HepG2 (cell line): ENCODE results near the gene ISLR. TPM values are rescaled to one million over a fixed set of nuclear protein-coding genes. Genes with fewer than 3 reads are reported as not detected.

ENCODE experiments used
- ATAC-seq: fragments of 200-7000 bp; cut with Tn5 transposase; 3 replicates; pipeline ENCODE4 v1.9.1; 2020; ENCODE audit warnings: mild to moderate bottlenecking, moderate library complexity
- BruUV-seq: library from RNA; stranded (reverse); fragments of 400-500 nt; replicated peaks from 2 replicates; lab custom pipeline; 2021; lab: Mats Ljungman, UMichigan
- CTCF ChIA-PET: fragments of 300-600 bp; formaldehyde crosslinking; extraction: SDS; loops from one replicate; lab custom pipeline; 2021; ENCODE audit warnings: low total read pairs, inconsistent platforms, low intra/inter-chr PET ratio; lab: Yijun Ruan, JAX
- POLR2A ChIA-PET: fragments of 350-600 bp; sonication (Branson Sonifier 250); formaldehyde crosslinking; loops from one replicate; lab custom pipeline; 2020; ENCODE audit warnings: antibody characterized with exemption, inconsistent platforms; lab: Yijun Ruan, JAX
- DNase-seq: peaks from one replicate; pipeline ENCODE4 v3.0.0-alpha.2; 2015; ENCODE audit warnings: low spot score
- FAIRE-seq: peaks from 3 replicates; lab custom pipeline; 2011; peaks lifted over from hg19 to GRCh38; lab: Jason Lieb, UNC
- H2AFZ ChIP-seq: one replicate; pipeline ENCODE4 v1.6.1; 2011; ENCODE audit warnings: low read length, inconsistent platforms
- H3K27ac ChIP-seq: fragments of 300-600 bp; 3 replicates; pipeline ENCODE4 v1.8.0; 2011; ENCODE audit warnings: mixed run types, mild to moderate bottlenecking, mixed read lengths, low read length, inconsistent platforms; ENCODE audit not compliant: insufficient read depth; ENCODE audit errors: extremely low read length
- H3K27me3 ChIP-seq, 2 experiments: fragments of 200-600 bp in 1 of 2; 2 replicates in 1 of 2; 3 replicates in 1 of 2; pipeline versions ENCODE4 v1.6.0 to v1.8.0; 2011; ENCODE audit warnings: low read length in 2 of 2, mild to moderate bottlenecking in 2 of 2, moderate library complexity in 2 of 2, inconsistent platforms in 1 of 2; ENCODE audit not compliant: insufficient read depth in 2 of 2, control insufficient read depth in 1 of 2
- H3K36me3 ChIP-seq, 2 experiments: fragments of 200-600 bp in 1 of 2; replicated peaks in 1 of 2; 2 replicates in 1 of 2; 3 replicates in 1 of 2; pipeline versions ENCODE4 v1.5.1 to v1.8.0; 2011; ENCODE audit warnings: low read length in 2 of 2, inconsistent platforms in 1 of 2; ENCODE audit not compliant: insufficient read depth in 2 of 2, control insufficient read depth in 1 of 2
- H3K4me1 ChIP-seq: 2 replicates; pipeline ENCODE4 v1.5.1; 2012; ENCODE audit warnings: low read length, inconsistent platforms; ENCODE audit not compliant: insufficient read depth
- H3K4me2 ChIP-seq: 2 replicates; pipeline ENCODE4 v1.6.0; 2011; ENCODE audit warnings: low read depth, low read length, inconsistent platforms
- H3K4me3 ChIP-seq, 3 experiments: fragments of 200-600 bp in 1 of 3; sonication (generic), shearing (Covaris generic) in 1 of 3; replicated peaks in 1 of 3; 2 replicates each; pipeline ENCODE4 v1.5.1; 2011 to 2016; ENCODE audit warnings: low read length in 3 of 3, inconsistent platforms in 2 of 3, low read depth in 2 of 3, mild to moderate bottlenecking in 2 of 3, control low read depth in 1 of 3, mixed read lengths in 1 of 3; ENCODE audit not compliant: insufficient read depth in 1 of 3
- H3K79me2 ChIP-seq: one replicate; pipeline ENCODE4 v1.6.1; 2011; ENCODE audit warnings: low read length, inconsistent platforms; ENCODE audit not compliant: insufficient read depth
- H3K9ac ChIP-seq: 2 replicates; pipeline ENCODE4 v1.6.0; 2011; ENCODE audit warnings: mild to moderate bottlenecking, low read depth, low read length, inconsistent platforms; ENCODE audit not compliant: insufficient read depth
- H3K9me3 ChIP-seq: 2 replicates; pipeline ENCODE4 v1.5.1; 2012; ENCODE audit warnings: mild to moderate bottlenecking, low read length
- H4K20me1 ChIP-seq: 2 replicates; pipeline ENCODE4 v1.6.0; 2011; ENCODE audit warnings: inconsistent platforms, mild to moderate bottlenecking, low read length, moderate library complexity; ENCODE audit not compliant: insufficient read depth
- AKAP8 ChIP-seq: sonication (generic); formaldehyde crosslinking; IDR thresholded peaks from 2 replicates; pipeline ENCODE4 v1.5.1; 2020; ENCODE audit warnings: mild to moderate bottlenecking, missing genetic modification reagents
- BORCS8-MEF2B ChIP-seq: sonication (generic); formaldehyde crosslinking; IDR thresholded peaks from 2 replicates; pipeline ENCODE4 v1.8.0; 2022; ENCODE audit warnings: mild to moderate bottlenecking, missing genetic modification reagents
- DPF2 ChIP-seq: sonication (generic); formaldehyde crosslinking; IDR thresholded peaks from 2 replicates; pipeline ENCODE4 v1.4.0; 2020; ENCODE audit warnings: mild to moderate bottlenecking, low read depth, missing genetic modification reagents, borderline replicate concordance
- GTF3A ChIP-seq: sonication (generic); formaldehyde crosslinking; conservative IDR thresholded peaks from 2 replicates; pipeline ENCODE4 v1.4.0; 2020; ENCODE audit warnings: mild to moderate bottlenecking, missing genetic modification reagents
- PCBP1 ChIP-seq: fragments of 200-400 bp; formaldehyde crosslinking; IDR thresholded peaks from 2 replicates; pipeline ENCODE4 v1.6.1; 2017; ENCODE audit warnings: mild to moderate bottlenecking, low read depth, low read length, borderline replicate concordance
- ZFP36L1 ChIP-seq: sonication (generic); formaldehyde crosslinking; IDR thresholded peaks from 2 replicates; pipeline ENCODE4 v1.8.0; 2022; ENCODE audit warnings: mild to moderate bottlenecking, missing genetic modification reagents, moderate library complexity
- ZNF496 ChIP-seq: sonication (generic); formaldehyde crosslinking; IDR thresholded peaks from 2 replicates; pipeline ENCODE4 v1.8.1; 2023; ENCODE audit warnings: mild to moderate bottlenecking, moderate library complexity, missing genetic modification reagents; ENCODE audit not compliant: insufficient replicate concordance
- ZNF780A ChIP-seq: sonication (generic); formaldehyde crosslinking; IDR thresholded peaks from 2 replicates; pipeline ENCODE4 v1.8.0; 2022; ENCODE audit warnings: mild to moderate bottlenecking, missing genetic modification reagents, moderate library complexity
- ZNF883 ChIP-seq: sonication (generic); formaldehyde crosslinking; IDR thresholded peaks from 2 replicates; pipeline ENCODE4 v1.5.1; 2020; ENCODE audit warnings: mild to moderate bottlenecking, missing genetic modification reagents; ENCODE audit errors: not compliant biosample characterization
- WGBS: methylation state at CpG from one replicate; pipeline ENCODE4 v1.1.6; 2017; ENCODE audit warnings: low lambda C conversion rate; 5-methylcytosine and 5-hydroxymethylcytosine counted together
- in situ Hi-C: cut with HindIII; loops from 2 replicates; pipeline ENCODE4 v1.10.0; 2017; ENCODE audit warnings: low pct_unique_long_range_greater_than_20kb; ENCODE audit not compliant: extremely low pct_ligation_motif_present
- intact Hi-C: fragments of 100-400 bp; cut with micrococcal nuclease; formaldehyde crosslinking; loops from one replicate; pipeline ENCODE4 v1.10.0; 2022; ENCODE audit not compliant: unreplicated experiment
- polyA plus RNA-seq, 8 experiments: library from polyadenylated mRNA; depleted of rRNA in 3 of 8; stranded (reverse) in 7 of 8; unstranded in 1 of 8; fragments of >200 nt; fragmentation: Illumina TruSeq in 4 of 8; extraction: Trizol in 4 of 8; gene quantifications; 2 replicates each; pipeline versions ENCODE4 v1.2.1 to v1.2.3, GENCODE V29; 2011 to 2016; ENCODE audit warnings: low read depth in 4 of 8, missing spikeins in 1 of 8, mixed read lengths in 1 of 8; ENCODE audit not compliant: insufficient read depth in 1 of 8
- total RNA-seq, 5 experiments: library from RNA; depleted of rRNA; stranded (reverse); fragments of >200 nt; fragmentation: Illumina TruSeq; extraction: Trizol; gene quantifications; 2 replicates each; pipeline ENCODE4 v1.2.3, GENCODE V29; 2016; ENCODE audit warnings: low read depth in 1 of 5
- TF ChIP-seq, protein P1 (sequence below): sonication (generic); formaldehyde crosslinking; IDR thresholded peaks from 2 replicates; pipeline ENCODE4 v1.5.0; 2020; ENCODE audit warnings: missing genetic modification reagents, mild to moderate bottlenecking, borderline replicate concordance
- TF ChIP-seq, protein P2 (sequence below): sonication (generic); formaldehyde crosslinking; IDR thresholded peaks from 2 replicates; pipeline ENCODE4 v1.5.0; 2020; ENCODE audit warnings: missing genetic modification reagents
- TF ChIP-seq, protein P3 (sequence below): sonication (generic); formaldehyde crosslinking; IDR thresholded peaks from 2 replicates; pipeline ENCODE4 v1.4.0; 2020; ENCODE audit warnings: low read depth, missing genetic modification reagents
- TF ChIP-seq, protein P4 (sequence below): sonication (generic); formaldehyde crosslinking; IDR thresholded peaks from 2 replicates; pipeline ENCODE4 v1.8.0; 2022; ENCODE audit warnings: mild to moderate bottlenecking, missing genetic modification reagents; ENCODE audit not compliant: insufficient replicate concordance

Gene ISLR
- total and polyA plus RNA-seq, 2 of the 13 experiments (the other 11 are each of a cell fraction or from before 2014, with no cell fraction given), result not detected

DNA sequence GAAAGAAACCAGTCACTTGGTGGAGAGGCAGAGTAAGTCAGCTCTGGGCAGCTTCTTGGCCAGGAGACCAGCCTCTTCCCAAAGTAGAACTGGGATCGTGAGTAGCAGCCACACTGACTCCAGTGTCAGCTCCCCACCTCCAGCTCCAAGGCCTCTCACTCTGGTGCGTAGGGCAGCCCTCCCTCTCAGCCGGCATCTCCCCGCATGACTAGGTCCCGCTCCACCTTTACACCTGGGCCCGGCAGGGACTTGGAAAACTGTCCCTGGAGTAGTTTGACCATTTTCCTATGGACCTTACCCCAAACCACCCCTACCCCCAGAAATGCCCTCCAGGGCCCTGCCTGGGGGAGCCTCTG, 25.8 kb downstream of the ISLR start:
- POLR2A ChIA-PET, result no interaction called here
- Histone ChIP-seq H3K4me2 (no peak overlapping the region), H3K79me2 (no peaks in the 10 kb centered on the region), H2AFZ (no peak overlapping the region), H3K27ac (no peak overlapping the region), H3K9ac (no peak overlapping the region), H3K36me3 (no peaks in the 10 kb centered on the region), H3K27me3 (peaks cover 6 to 14% of the 10 kb centered on the region in 2 experiments; a peak in 4 of 5 replicates), H3K4me3 (no peak overlapping the region), H4K20me1 (0 out of 2 replicates have a peak, but pooled peaks cover 2% of the 10 kb centered on the region), H3K4me1 (0 out of 2 replicates have a peak, but pooled peaks cover 32% of the 10 kb centered on the region), H3K9me3 (no peaks in the 10 kb centered on the region)
- intact Hi-C loops (no loop called here), in situ Hi-C loops (no loop called here)
- no CpG with 5 or more reads among the region's 6 CpGs for WGBS
- DNase-seq (no peak), ATAC-seq (no peak), FAIRE-seq (no peak)
- TF ChIP-seq ZNF883 (CRISPR knock-in tag) (no peak), ZNF780A (CRISPR knock-in tag) (no peak), GTF3A (no peak), AKAP8 (CRISPR knock-in tag) (no peak), BORCS8-MEF2B (CRISPR knock-in tag) (no peak), ZFP36L1 (CRISPR knock-in tag) (no peak), DPF2 (CRISPR knock-in tag) (no peak), PCBP1 (no peak), ZNF496 (CRISPR knock-in tag) (no peak)
- TF ChIP-seq, protein P1, sequence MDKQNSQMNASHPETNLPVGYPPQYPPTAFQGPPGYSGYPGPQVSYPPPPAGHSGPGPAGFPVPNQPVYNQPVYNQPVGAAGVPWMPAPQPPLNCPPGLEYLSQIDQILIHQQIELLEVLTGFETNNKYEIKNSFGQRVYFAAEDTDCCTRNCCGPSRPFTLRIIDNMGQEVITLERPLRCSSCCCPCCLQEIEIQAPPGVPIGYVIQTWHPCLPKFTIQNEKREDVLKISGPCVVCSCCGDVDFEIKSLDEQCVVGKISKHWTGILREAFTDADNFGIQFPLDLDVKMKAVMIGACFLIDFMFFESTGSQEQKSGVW (CRISPR knock-in tag), result no peak
- TF ChIP-seq, protein P2, sequence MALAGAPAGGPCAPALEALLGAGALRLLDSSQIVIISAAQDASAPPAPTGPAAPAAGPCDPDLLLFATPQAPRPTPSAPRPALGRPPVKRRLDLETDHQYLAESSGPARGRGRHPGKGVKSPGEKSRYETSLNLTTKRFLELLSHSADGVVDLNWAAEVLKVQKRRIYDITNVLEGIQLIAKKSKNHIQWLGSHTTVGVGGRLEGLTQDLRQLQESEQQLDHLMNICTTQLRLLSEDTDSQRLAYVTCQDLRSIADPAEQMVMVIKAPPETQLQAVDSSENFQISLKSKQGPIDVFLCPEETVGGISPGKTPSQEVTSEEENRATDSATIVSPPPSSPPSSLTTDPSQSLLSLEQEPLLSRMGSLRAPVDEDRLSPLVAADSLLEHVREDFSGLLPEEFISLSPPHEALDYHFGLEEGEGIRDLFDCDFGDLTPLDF, result no peak
- TF ChIP-seq, protein P3, sequence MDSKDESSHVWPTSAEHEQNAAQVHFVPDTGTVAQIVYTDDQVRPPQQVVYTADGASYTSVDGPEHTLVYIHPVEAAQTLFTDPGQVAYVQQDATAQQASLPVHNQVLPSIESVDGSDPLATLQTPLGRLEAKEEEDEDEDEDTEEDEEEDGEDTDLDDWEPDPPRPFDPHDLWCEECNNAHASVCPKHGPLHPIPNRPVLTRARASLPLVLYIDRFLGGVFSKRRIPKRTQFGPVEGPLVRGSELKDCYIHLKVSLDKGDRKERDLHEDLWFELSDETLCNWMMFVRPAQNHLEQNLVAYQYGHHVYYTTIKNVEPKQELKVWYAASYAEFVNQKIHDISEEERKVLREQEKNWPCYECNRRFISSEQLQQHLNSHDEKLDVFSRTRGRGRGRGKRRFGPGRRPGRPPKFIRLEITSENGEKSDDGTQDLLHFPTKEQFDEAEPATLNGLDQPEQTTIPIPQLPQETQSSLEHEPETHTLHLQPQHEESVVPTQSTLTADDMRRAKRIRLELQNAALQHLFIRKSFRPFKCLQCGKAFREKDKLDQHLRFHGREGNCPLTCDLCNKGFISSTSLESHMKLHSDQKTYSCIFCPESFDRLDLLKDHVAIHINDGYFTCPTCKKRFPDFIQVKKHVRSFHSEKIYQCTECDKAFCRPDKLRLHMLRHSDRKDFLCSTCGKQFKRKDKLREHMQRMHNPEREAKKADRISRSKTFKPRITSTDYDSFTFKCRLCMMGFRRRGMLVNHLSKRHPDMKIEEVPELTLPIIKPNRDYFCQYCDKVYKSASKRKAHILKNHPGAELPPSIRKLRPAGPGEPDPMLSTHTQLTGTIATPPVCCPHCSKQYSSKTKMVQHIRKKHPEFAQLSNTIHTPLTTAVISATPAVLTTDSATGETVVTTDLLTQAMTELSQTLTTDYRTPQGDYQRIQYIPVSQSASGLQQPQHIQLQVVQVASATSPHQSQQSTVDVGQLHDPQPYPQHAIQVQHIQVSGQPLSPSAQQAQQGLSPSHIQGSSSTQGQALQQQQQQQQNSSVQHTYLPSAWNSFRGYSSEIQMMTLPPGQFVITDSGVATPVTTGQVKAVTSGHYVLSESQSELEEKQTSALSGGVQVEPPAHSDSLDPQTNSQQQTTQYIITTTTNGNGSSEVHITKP (CRISPR knock-in tag), result no peak
- TF ChIP-seq, protein P4, sequence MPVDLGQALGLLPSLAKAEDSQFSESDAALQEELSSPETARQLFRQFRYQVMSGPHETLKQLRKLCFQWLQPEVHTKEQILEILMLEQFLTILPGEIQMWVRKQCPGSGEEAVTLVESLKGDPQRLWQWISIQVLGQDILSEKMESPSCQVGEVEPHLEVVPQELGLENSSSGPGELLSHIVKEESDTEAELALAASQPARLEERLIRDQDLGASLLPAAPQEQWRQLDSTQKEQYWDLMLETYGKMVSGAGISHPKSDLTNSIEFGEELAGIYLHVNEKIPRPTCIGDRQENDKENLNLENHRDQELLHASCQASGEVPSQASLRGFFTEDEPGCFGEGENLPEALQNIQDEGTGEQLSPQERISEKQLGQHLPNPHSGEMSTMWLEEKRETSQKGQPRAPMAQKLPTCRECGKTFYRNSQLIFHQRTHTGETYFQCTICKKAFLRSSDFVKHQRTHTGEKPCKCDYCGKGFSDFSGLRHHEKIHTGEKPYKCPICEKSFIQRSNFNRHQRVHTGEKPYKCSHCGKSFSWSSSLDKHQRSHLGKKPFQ, result no peak
- CTCF ChIA-PET, result no interaction called here
- BruUV-seq, result no TSS peak
